Measurements from ENCODE around the gene WDR1.

DNA sequence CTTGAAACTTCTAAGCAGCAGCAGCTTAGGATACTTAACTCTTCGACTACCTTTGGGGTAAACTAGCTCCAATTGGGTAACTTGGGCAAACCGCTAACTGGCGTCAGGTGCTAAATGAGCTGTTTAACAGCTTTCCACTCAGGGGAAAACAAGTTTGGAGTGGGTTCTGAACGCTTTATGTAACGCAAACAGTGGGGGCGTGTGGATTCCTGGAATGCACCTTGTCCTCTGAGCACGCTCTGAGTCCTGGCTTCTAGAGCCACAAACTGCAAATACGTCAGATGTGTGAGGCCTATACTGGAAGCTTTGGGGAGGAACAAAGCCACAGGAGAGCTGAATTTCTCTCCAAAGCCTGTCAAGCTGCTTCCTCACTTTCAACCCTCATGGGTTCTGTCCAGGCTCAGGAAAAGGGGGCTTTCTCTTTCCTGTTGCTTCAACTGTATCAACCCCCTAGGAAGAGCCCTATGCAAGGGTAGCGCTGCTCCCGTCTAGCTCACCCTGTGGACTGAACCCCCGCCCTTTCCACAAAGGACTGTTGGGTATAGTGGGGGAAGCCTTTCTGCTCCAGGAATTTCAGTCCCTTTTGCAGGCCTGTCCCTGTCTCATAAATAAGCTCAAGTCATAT, 4.5 kb upstream of the WDR1 start:
- TF ChIP-seq CTCF (conservative IDR thresholded peaks at IDR 0.05), result no peak
- no peak for TF ChIP-seq EZH2 (IDR thresholded peaks at IDR 0.05; ENCODE audit: low read depth)

All from PC-9 (cell line).